Fibroblast of villous mesenchyme (primary cell): ENCODE measurements around the gene VDAC1. TPM values are rescaled to one million over a fixed set of nuclear protein-coding genes. Genes with fewer than 3 reads are reported as not detected.

ENCODE experiments used
- DNase-seq: peaks from one replicate; pipeline ENCODE4 v3.0.0-alpha.2; 2010; ENCODE audit warnings: low read depth
- H3K4me3 ChIP-seq: 2 replicates; pipeline ENCODE4 v1.5.1; 2011; ENCODE audit warnings: low read depth, mild to moderate bottlenecking, low read length
- CTCF ChIP-seq: IDR thresholded peaks from 2 replicates; pipeline ENCODE4 v1.5.1; 2012; ENCODE audit warnings: low read depth, mild to moderate bottlenecking, low read length; ENCODE audit not compliant: insufficient read depth
- total RNA-seq: library from RNA; depleted of rRNA; stranded (reverse); fragments of >200 nt; gene quantifications from 2 replicates; pipeline ENCODE4 v1.2.3, GENCODE V29; 2012

Gene VDAC1
- total RNA-seq, 1 donor, result 350 TPM

DNA sequence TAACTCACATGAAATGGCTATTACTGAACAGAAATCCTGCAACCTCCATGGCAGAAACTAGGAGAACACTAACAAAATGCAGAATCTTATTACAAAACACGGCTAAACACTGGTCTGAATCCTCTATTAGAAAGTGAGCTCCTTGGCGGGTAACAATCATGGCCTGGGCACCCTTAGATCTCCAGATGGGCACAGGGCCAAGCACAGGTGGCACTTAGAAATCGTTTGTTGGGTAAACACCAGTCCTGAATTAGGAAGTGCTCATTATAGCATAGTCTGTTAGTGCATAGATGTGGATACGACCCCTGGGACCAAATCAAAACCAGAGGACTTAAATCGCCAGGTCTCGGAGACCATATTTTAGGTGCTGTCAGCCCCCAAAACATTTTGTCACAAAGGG, 14.4 kb downstream of the VDAC1 start:
- no peak overlapping the region for H3K4me3 ChIP-seq
- TF ChIP-seq CTCF, result no peak
- no peak for DNase-seq

DNA sequence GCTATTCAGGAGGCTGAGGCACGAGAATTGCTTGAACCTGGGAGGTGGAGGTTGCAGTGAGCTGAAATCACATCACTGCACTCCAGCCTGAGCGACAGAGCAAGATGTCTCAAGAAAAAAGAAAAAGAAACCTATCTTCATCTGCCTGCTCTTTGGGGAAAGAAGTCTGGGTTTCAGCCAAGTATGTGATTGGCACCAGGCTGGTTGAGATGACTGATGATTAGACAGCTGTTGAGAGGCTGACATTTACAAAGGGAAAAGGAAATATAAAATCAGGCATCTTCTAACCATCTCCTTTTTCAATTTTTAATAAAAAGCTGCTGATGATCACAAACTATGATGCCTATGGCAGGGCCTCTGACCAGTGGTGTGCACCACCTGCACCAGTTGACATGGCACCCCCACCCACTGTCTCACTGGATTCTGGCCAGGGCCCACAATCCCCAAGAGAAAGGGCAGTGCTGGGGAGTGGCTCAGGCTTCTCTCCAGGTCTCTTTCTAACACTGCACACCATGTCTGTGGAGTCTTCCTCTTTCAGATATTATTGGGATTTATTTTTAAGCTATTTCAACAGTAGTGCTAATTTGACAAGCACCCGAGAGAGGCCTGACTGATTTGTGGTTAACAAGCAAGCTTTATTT, 19.1 kb downstream of the VDAC1 start:
- TF ChIP-seq CTCF, result no peak
- DNase-seq, result no peak
- H3K4me3 ChIP-seq, result no peak overlapping the region

DNA sequence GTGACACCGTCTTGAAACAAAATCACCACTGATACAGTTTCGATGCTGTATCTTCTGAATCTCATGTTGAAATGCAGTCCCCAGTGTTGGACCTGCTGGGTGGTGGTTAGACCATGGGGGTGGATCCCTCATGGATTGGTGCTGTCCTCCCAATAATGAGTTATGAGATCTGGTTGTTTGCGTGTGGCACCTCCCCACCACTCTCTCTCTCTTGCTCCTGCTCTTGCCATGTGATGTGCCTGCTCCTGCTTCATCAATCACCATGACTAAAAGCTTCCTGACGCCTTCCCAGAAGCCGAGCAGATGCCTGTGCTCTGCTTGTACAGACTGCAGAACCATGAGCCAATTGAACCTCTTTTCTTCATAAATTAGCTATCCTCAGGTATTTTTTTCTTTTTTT, 21.1 kb downstream of the VDAC1 start:
- no peak overlapping the region for H3K4me3 ChIP-seq
- DNase-seq, result no peak
- TF ChIP-seq CTCF, result no peak

- no peak for TF ChIP-seq CTCF
- no peak for DNase-seq
- no peak overlapping the region for H3K4me3 ChIP-seq
These were observed 23.1 kb downstream of the VDAC1 start for GRCh38 chr5:133981714-133982113.

DNA sequence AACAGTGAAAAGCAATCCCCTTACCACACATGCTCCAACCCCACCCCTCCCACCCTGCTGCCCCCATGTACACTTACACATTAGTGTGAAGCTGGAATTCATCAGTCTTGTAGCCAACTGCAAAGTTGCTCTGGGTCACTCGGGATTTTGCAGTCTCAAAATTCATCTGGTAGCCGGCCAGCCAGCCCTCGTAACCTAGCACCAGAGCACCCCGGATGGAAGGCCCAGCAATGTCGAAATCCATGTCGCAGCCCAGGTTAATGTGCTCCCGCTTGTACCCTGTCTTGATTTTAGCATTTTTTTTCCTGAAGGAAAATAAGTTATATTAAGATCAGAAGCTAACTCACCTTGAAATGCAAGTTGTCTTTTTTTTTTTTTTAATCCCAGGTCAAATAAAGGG, 24.1 kb downstream of the VDAC1 start:
- TF ChIP-seq CTCF, result no peak
- no peak for DNase-seq
- no peak overlapping the region for H3K4me3 ChIP-seq

DNA sequence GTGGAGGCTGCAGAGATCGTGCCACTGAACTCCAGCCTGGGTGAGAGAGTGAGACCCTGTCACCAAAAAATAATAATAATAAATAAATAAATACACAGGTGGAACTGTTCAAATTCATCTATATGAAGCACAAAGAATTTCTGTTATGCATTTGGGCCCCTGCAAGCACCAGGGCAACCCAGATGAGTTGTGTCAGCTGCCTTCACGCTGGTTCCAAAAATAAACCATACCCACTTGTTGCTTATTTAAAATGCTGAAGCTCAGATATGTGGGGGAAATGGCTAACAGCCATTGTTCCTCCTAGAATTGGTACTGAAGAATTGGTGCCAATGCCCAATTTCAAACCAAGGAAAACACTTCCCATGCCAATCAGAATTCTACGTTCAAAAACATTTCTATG, 25.8 kb downstream of the VDAC1 start:
- H3K4me3 ChIP-seq, result no peak overlapping the region
- TF ChIP-seq CTCF, result no peak
- DNase-seq, result no peak

DNA sequence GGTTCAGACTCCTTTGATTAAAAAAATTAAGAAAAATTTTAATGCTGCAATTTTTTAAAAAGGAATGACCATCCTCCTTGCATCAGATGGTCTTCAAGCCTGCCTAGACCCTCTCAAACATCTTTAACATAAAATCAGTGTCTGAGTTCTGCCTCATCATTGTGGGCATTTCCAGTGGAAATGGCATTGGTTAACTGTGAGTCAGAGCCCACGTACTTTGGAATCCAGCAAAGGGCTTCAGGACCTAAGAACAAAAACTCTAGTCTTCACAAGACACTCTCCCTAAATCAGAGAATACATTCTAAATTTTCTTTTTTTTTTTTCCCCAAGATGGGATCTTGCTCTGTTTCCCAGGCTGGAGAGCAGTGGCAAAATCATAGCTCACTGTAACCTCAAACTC, 26.9 kb downstream of the VDAC1 start:
- TF ChIP-seq CTCF, result no peak
- peak; percentile 68 for DNase-seq
- no peak overlapping the region for H3K4me3 ChIP-seq
